H1 (cell line): ENCODE results near the gene CALU. TPM values are rescaled to one million over a fixed set of nuclear protein-coding genes. Genes with fewer than 3 reads are reported as not detected.

Source experiments
- ASH2L ChIP-seq: fragments of 200-600, 300-600 bp; sonication (generic); IDR thresholded peaks from one replicate; pipeline ENCODE4 v1.7.1; 2017; ENCODE audit warnings: low read length
- GABPA ChIP-seq: IDR thresholded peaks from 2 replicates; pipeline ENCODE4 v1.6.1; 2011; ENCODE audit warnings: mild to moderate bottlenecking, low read length, moderate library complexity, borderline replicate concordance; ENCODE audit not compliant: insufficient read depth
- HDAC2 ChIP-seq, 2 experiments: fragments of 300-600 bp in 1 of 2; sonication (generic) in 1 of 2; IDR thresholded peaks; 2 replicates each; pipeline ENCODE4 v1.6.1; 2011 to 2012; ENCODE audit warnings: low read depth in 2 of 2, low read length in 2 of 2, mild to moderate bottlenecking in 2 of 2, moderate library complexity in 2 of 2, borderline replicate concordance in 1 of 2, inconsistent platforms in 1 of 2
- JUN ChIP-seq: IDR thresholded peaks from 2 replicates; pipeline ENCODE4 v1.6.1; 2011; ENCODE audit warnings: low read depth, mild to moderate bottlenecking, improper control_type of control experiment, low read length
- KDM1A ChIP-seq: fragments of 200-600, 300-600 bp; sonication (generic); IDR thresholded peaks from 2 replicates; pipeline ENCODE4 v1.7.1; 2016; ENCODE audit warnings: mild to moderate bottlenecking, low read length, borderline replicate concordance
- KDM4A ChIP-seq: IDR thresholded peaks from one replicate; pipeline ENCODE4 v1.7.1; 2012; ENCODE audit warnings: low read depth, mild to moderate bottlenecking, moderate library complexity, low read length, inconsistent platforms; ENCODE audit not compliant: severe bottlenecking
- RFX5 ChIP-seq: IDR thresholded peaks from 2 replicates; pipeline ENCODE4 v1.6.1; 2011; ENCODE audit warnings: low read depth, low read length, improper control_type of control experiment, borderline replicate concordance
- RXRA ChIP-seq: IDR thresholded peaks from 2 replicates; pipeline ENCODE4 v1.6.1; 2011; ENCODE audit warnings: low read depth, mild to moderate bottlenecking, low read length, moderate library complexity; ENCODE audit not compliant: insufficient read depth
- SIN3A ChIP-seq, 2 experiments: IDR thresholded peaks in 1 of 2; conservative IDR thresholded peaks in 1 of 2; 2 replicates each; pipeline ENCODE4 v1.6.1; 2011 to 2012; ENCODE audit warnings: low read length in 2 of 2, improper control_type of control experiment in 1 of 2, low read depth in 1 of 2, mild to moderate bottlenecking in 1 of 2
- SP4 ChIP-seq: IDR thresholded peaks from 2 replicates; pipeline ENCODE4 v1.6.1; 2012; ENCODE audit warnings: low read length, inconsistent platforms
- SUZ12 ChIP-seq: fragments of 200-600 bp; sonication (generic); IDR thresholded peaks from 2 replicates; pipeline ENCODE4 v1.6.1; 2012; ENCODE audit warnings: mild to moderate bottlenecking, inconsistent platforms, low read length, moderate library complexity, mixed read lengths
- TAF1 ChIP-seq: IDR thresholded peaks from 2 replicates; pipeline ENCODE4 v1.6.1; 2011; ENCODE audit warnings: mild to moderate bottlenecking, low read depth, low read length
- TAF7 ChIP-seq: optimal IDR thresholded peaks from 2 replicates; pipeline ENCODE3; 2011; ENCODE audit warnings: low read depth, mild to moderate bottlenecking, inconsistent platforms, low read length, moderate library complexity, borderline replicate concordance
- TCF12 ChIP-seq: IDR thresholded peaks from 2 replicates; pipeline ENCODE4 v1.6.1; 2011; ENCODE audit warnings: low read depth, mild to moderate bottlenecking, low read length
- polyA plus RNA-seq, 7 experiments: library from polyadenylated mRNA; depleted of rRNA in 3 of 7; stranded (reverse) in 5 of 7; unstranded in 2 of 7; fragments of >200 nt in 5 of 7; fragments of 200-250 nt in 2 of 7; gene quantifications; 1 replicate in 5 of 7; 2 replicates in 1 of 7; 4 replicates in 1 of 7; pipeline versions ENCODE4 v1.2.1 to v1.2.3, GENCODE V29; 2011 to 2013; ENCODE audit warnings: missing spikeins in 2 of 7, mixed read lengths in 2 of 7
- total RNA-seq: library from RNA; stranded (reverse); fragmentation: NEBNext Ultra II Directional; extraction: Animal tissue kit (Norgen Biotek cat#: 25700); gene quantifications from 2 replicates; pipeline ENCODE4 v1.2.1, GENCODE V29; 2021

CALU gene
- total and polyA plus RNA-seq, 2 of the 8 experiments (the other 6 are each of a cell fraction or from before 2014, with no cell fraction given) = 67.2 to 170 TPM

DNA sequence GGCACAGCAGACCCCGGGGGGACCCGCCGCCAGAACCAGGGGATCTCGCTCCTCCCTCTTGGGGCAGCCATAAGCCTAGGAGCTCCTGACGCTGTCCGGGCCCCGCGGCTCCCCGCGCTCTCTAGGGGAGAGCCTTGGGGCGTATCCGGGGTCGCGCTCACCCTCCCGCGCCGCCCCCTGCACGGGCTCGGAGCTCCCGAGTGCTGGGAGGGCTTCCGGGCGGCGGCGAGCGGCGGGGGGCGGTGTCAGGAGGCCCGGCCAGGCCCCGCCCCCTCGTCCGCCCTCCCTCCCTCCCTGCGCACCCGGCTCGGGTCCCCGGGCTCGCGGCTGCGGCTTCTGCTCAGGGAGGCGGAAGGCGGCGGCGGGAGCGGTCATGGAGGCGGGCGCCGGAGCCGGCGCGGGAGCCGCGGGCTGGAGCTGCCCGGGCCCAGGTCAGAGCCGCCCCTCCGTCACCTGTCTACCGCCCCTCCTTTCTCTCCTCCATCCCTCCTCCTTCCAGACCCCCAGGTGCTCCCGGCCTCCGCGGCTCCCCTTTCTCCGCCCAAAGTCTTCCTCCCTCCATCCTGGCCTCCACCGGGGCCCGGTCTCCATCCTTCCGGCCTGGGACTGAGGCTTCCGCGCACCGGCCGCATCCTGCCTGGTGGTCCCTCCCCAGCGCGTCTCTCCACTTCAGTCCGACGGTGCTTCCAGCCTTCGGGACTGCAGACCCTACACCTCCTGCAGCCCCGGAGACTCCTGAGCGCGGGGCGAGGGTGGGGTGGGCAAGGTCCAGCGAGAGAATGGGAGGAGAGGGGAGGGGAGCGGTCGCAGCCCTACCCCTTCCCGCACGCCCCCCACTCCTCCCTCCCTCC is 52.2 kb downstream of the CALU start, which contains the start of gene CCDC136 (continued):
- TF ChIP-seq HDAC2 (IDR thresholded peaks at IDR 0.05; ENCODE audit: borderline replicate concordance in 1 of 2, low read depth in 2 of 2, low read length in 2 of 2) (no peak), RFX5 (no peak), KDM1A (peak; percentile 35; the same call in 1 of the 2 replicates), SIN3A (conservative IDR thresholded peaks at IDR 0.05 in 1 of 2, IDR thresholded peaks at IDR 0.05 in 1 of 2; ENCODE audit: low read depth in 1 of 2, low read length in 2 of 2) (peak; percentile 31 to 40; a peak in 1 of 4 replicates), GABPA (no peak), TAF7 (peak; percentile 42), TCF12 (no peak), JUN (no peak), SP4 (no peak), TAF1 (peak; percentile 54; the same call in 1 of the 2 replicates), RXRA (no peak), ASH2L (peak; percentile 88), KDM4A (peak; percentile 93), SUZ12 (no peak)
